ENCODE measurements around the gene CIDEB.

DNA sequence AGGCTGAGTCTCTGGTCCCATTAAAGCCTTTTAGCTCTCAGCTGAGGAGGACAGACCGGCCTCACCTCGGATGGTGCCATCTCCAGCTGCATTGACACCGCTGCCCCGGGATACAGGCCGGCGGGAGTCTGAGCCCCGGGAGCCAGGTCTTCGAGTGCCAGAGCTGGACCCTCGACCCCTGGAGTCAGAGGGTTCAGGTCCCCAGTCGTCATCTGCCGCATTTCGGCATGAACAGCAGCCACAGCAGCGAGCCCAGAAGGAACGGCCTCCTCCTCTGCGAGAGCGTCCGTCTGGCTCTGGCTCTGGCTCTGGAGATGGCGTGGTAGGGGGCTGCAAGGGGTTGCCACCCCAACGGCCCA lies 45.8 kb downstream of the CIDEB start:
- TF ChIP-seq, protein P1, sequence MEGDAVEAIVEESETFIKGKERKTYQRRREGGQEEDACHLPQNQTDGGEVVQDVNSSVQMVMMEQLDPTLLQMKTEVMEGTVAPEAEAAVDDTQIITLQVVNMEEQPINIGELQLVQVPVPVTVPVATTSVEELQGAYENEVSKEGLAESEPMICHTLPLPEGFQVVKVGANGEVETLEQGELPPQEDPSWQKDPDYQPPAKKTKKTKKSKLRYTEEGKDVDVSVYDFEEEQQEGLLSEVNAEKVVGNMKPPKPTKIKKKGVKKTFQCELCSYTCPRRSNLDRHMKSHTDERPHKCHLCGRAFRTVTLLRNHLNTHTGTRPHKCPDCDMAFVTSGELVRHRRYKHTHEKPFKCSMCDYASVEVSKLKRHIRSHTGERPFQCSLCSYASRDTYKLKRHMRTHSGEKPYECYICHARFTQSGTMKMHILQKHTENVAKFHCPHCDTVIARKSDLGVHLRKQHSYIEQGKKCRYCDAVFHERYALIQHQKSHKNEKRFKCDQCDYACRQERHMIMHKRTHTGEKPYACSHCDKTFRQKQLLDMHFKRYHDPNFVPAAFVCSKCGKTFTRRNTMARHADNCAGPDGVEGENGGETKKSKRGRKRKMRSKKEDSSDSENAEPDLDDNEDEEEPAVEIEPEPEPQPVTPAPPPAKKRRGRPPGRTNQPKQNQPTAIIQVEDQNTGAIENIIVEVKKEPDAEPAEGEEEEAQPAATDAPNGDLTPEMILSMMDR (IDR thresholded peaks at IDR 0.05) = no peak
- TF ChIP-seq POLR2A (IDR thresholded peaks at IDR 0.05) = no peak

Data from thyroid gland (tissue), 4 donors.